Measurements from ENCODE around the gene CPB2.

DNA sequence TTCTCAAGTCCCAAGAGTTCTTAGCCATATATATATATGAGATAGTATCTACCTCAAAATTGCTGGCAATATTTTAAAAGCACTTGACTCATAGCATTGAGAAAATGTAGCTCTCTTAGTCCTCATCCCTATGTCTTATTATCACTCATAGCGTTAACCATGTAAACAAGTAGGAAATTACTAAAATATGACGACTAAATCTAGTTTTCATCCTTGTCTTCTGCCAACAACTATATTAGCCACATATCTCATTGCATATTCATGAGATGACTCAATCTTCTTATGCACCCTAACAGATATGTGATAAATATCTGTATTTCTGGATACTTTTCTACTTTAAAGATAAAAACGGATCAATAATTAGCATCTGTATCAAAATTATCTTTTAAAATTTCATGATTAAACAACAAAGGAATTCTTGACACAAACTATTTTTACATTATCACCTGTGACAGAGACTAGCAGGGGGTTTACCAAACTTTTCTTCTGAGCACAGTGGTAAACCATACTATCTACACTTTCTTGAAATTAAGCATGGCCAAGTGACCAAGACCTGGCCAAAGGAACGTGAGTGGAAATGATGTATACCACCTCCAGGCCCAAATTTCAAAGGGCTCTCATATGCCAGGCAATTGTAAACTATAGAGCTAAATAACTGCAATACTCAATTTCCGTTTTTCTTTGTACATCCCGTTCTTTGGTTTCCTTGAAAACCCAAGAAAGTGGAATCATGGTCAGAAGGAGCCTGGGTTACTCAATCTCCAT is 98.0 kb downstream of the CPB2 start:
- TF ChIP-seq, protein P1, sequence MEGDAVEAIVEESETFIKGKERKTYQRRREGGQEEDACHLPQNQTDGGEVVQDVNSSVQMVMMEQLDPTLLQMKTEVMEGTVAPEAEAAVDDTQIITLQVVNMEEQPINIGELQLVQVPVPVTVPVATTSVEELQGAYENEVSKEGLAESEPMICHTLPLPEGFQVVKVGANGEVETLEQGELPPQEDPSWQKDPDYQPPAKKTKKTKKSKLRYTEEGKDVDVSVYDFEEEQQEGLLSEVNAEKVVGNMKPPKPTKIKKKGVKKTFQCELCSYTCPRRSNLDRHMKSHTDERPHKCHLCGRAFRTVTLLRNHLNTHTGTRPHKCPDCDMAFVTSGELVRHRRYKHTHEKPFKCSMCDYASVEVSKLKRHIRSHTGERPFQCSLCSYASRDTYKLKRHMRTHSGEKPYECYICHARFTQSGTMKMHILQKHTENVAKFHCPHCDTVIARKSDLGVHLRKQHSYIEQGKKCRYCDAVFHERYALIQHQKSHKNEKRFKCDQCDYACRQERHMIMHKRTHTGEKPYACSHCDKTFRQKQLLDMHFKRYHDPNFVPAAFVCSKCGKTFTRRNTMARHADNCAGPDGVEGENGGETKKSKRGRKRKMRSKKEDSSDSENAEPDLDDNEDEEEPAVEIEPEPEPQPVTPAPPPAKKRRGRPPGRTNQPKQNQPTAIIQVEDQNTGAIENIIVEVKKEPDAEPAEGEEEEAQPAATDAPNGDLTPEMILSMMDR (IDR thresholded peaks at IDR 0.05) = no peak
- TF ChIP-seq POLR2A (IDR thresholded peaks at IDR 0.05) = no peak
- TF ChIP-seq EP300 (IDR thresholded peaks at IDR 0.05) = no peak
- TF ChIP-seq POLR2AphosphoS5 (IDR thresholded peaks at IDR 0.05) = no peak

All from sigmoid colon (tissue), 4 donors.